Measurements from ENCODE around the gene COL9A2. TPM values are rescaled to one million over a fixed set of nuclear protein-coding genes. Genes with fewer than 3 reads are reported as not detected.

Gene COL9A2
- total and polyA plus RNA-seq, 12 donors = 0.20 to 1.8 (median 0.37) TPM

GRCh38 chr1:40272653-40273213 lies 44.4 kb downstream of the COL9A2 start:
- H3K4me3 ChIP-seq = no peak overlapping the region
- ATAC-seq = no peak
- peaks cover 0 to 99% (median 42%) of the 10 kb centered on the region in 9 donors for H3K36me3 ChIP-seq
- peaks cover 0 to 16% (median 5%) of the 10 kb centered on the region in 9 donors for H3K4me1 ChIP-seq
- 96 to 100% methylated on average over 3 of the region's 3 CpGs for WGBS, 2 donors
- H3K27me3 ChIP-seq = no peaks in the 10 kb centered on the region
- intact Hi-C loops (cut with DNase I) = no loop called here
- no peak for DNase-seq
- no peak overlapping the region for H3K27ac ChIP-seq
- no peaks in the 10 kb centered on the region for H3K9me3 ChIP-seq
- no peak for TF ChIP-seq CTCF (IDR thresholded peaks at IDR 0.05)

GRCh38 chr1:40270152-40270834 lies 46.8 kb downstream of the COL9A2 start:
- TF ChIP-seq CTCF (IDR thresholded peaks at IDR 0.05) = no peak
- H3K27ac ChIP-seq = peak overlapping the region in 2 of 10 donors; percentile 8 to 32
- no peak overlapping the region for H3K4me3 ChIP-seq
- 59 to 67% methylated on average over 3 of the region's 3 CpGs for WGBS, 2 donors
- ATAC-seq (no peak), DNase-seq (no peak)
- intact Hi-C loops (cut with DNase I) = no loop called here
- no peaks in the 10 kb centered on the region for H3K9me3 ChIP-seq
- no peaks in the 10 kb centered on the region for H3K27me3 ChIP-seq
- peaks cover 0 to 95% (median 45%) of the 10 kb centered on the region in 9 donors for H3K36me3 ChIP-seq
- H3K4me1 ChIP-seq = peaks cover 0 to 32% (median 4%) of the 10 kb centered on the region in 9 donors

- intact Hi-C loops (cut with DNase I) = no loop called here
- Histone ChIP-seq H3K4me1 (peaks cover 0 to 38% (median 20%) of the 10 kb centered on the region in 9 donors), H3K4me3 (no peak overlapping the region), H3K27me3 (no peaks in the 10 kb centered on the region), H3K9me3 (no peaks in the 10 kb centered on the region), H3K27ac (peak overlapping the region in 9 of 10 donors; percentile 18 to 81 (median 69)), H3K36me3 (peaks cover 0 to 96% (median 59%) of the 10 kb centered on the region in 9 donors)
- DNase-seq = no peak
- no peak for TF ChIP-seq CTCF (IDR thresholded peaks at IDR 0.05)
- no peak for ATAC-seq
Measured at GRCh38 chr1:40268211-40268610, 48.9 kb downstream of the COL9A2 start.

GRCh38 chr1:40267767-40268187 lies 49.3 kb downstream of the COL9A2 start:
- H3K27me3 ChIP-seq = no peaks in the 10 kb centered on the region
- DNase-seq (peak in 1 of 2 donors; percentile 25), ATAC-seq (peak; percentile 77 to 96 (median 90))
- peak overlapping the region; percentile 39 to 81 (median 68) for H3K27ac ChIP-seq
- peaks cover 0 to 43% (median 25%) of the 10 kb centered on the region in 9 donors for H3K4me1 ChIP-seq
- TF ChIP-seq CTCF (IDR thresholded peaks at IDR 0.05) = no peak
- H3K9me3 ChIP-seq = no peaks in the 10 kb centered on the region
- WGBS, 2 donors = 30 to 48% methylated on average over 2 of the region's 2 CpGs
- intact Hi-C loops (cut with DNase I) = no loop called here
- H3K36me3 ChIP-seq = peaks cover 0 to 96% (median 58%) of the 10 kb centered on the region in 9 donors
- no peak overlapping the region for H3K4me3 ChIP-seq

Data from heart right ventricle (tissue), 16 donors.